GM21447 (cell line): ENCODE measurements around the gene IGFBP6.

Experiments used
- ATAC-seq: cut with Tn5 transposase; IDR thresholded peaks from one replicate; pipeline ENCODE4 v1.9.1; 2021; ENCODE audit not compliant: unreplicated experiment

IGFBP6 gene

GRCh38 chr12:53097564-53098353, at the start of gene IGFBP6:
TSS of gene IGFBP6 (plus strand) at chr12:53097667. CDS start at chr12:53097718, 51 bp downstream.
- no peak for ATAC-seq

GRCh38 chr12:53048033-53048779, 49.3 kb upstream of the IGFBP6 start:
- ATAC-seq, result no peak

- ATAC-seq, result no peak
Observed at GRCh38 chr12:53048780-53049401, 48.6 kb upstream of the IGFBP6 start.

GRCh38 chr12:53049571-53050318, 47.7 kb upstream of the IGFBP6 start, which contains the start of gene TNS2:
TSS of gene TNS2 (plus strand) at chr12:53050065. CDS start at chr12:53050186, 121 bp downstream.
- no peak for ATAC-seq

- ATAC-seq, result no peak
Observed at GRCh38 chr12:53050426-53051057, 46.9 kb upstream of the IGFBP6 start.

GRCh38 chr12:53051058-53051880, 46.2 kb upstream of the IGFBP6 start:
- no peak for ATAC-seq

GRCh38 chr12:53051881-53052412, 45.5 kb upstream of the IGFBP6 start:
- no peak for ATAC-seq

- ATAC-seq, result no peak
Observed at GRCh38 chr12:53052419-53053217, 44.8 kb upstream of the IGFBP6 start.

GRCh38 chr12:53053218-53054111, 44.0 kb upstream of the IGFBP6 start:
- ATAC-seq, result no peak

GRCh38 chr12:53054112-53054878, 43.2 kb upstream of the IGFBP6 start:
- ATAC-seq, result peak; percentile 91

- ATAC-seq, result no peak
Observed at GRCh38 chr12:53055471-53056266, 41.8 kb upstream of the IGFBP6 start.

- no peak for ATAC-seq
Observed at GRCh38 chr12:53056296-53056695, 41.2 kb upstream of the IGFBP6 start.

GRCh38 chr12:53056901-53057300, 40.6 kb upstream of the IGFBP6 start:
- ATAC-seq, result no peak

GRCh38 chr12:53057816-53058500, 39.5 kb upstream of the IGFBP6 start:
- no peak for ATAC-seq

GRCh38 chr12:53058674-53059433, 38.6 kb upstream of the IGFBP6 start:
- ATAC-seq, result no peak
